ENCODE results near the gene CCDC107. TPM values are rescaled to one million over a fixed set of nuclear protein-coding genes. Genes with fewer than 3 reads are reported as not detected.

Gene CCDC107
- total and polyA plus RNA-seq, 2 of the 13 experiments (the other 11 are each of a cell fraction or from before 2014, with no cell fraction given): 7.1 to 15.2 TPM

DNA sequence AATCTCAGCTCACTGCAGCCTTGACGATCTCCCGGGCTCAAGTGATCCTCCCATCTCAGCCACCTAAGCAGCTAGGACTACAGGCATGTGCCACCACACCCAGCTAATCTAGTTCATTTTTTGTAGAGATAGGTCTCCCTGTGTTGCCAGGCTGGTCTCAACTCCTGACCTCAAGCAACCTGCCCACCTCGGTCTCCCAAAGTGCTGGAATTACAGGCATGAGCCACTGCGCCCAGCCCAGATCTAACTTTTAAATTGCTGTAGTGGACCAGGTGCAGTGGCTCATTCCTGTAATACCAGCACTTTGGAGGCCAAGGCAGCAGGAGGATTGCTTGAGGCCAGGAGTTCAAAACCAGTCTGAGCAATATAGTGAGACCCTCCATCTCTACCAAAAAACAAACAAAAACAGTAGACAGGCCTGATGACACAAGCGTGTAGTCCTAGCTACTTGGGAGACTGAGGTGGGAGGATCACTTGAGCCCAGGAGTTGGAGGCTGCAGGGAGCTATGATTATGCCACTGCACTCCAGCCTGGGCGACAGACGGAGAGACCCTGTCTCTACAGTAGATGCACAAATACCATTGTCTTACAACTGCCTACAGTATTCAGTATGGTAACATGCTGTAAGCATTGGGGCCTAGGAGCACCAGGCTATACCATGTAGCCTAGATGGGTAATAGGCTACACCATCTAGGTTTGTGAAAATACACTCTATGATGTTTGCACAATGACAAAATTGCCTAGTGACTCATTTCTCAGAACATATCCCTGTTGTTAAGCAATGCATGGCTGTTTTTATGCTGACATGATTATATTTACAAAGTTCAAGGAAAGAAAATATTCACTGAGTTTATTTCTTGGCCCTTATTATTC lies 5.9 kb upstream of the CCDC107 start (continued):
- TF ChIP-seq, protein P1, sequence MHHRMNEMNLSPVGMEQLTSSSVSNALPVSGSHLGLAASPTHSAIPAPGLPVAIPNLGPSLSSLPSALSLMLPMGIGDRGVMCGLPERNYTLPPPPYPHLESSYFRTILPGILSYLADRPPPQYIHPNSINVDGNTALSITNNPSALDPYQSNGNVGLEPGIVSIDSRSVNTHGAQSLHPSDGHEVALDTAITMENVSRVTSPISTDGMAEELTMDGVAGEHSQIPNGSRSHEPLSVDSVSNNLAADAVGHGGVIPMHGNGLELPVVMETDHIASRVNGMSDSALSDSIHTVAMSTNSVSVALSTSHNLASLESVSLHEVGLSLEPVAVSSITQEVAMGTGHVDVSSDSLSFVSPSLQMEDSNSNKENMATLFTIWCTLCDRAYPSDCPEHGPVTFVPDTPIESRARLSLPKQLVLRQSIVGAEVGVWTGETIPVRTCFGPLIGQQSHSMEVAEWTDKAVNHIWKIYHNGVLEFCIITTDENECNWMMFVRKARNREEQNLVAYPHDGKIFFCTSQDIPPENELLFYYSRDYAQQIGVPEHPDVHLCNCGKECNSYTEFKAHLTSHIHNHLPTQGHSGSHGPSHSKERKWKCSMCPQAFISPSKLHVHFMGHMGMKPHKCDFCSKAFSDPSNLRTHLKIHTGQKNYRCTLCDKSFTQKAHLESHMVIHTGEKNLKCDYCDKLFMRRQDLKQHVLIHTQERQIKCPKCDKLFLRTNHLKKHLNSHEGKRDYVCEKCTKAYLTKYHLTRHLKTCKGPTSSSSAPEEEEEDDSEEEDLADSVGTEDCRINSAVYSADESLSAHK (CRISPR knock-in tag; IDR thresholded peaks at IDR 0.05; ENCODE audit: borderline replicate concordance): no peak
- TF ChIP-seq ARNT (IDR thresholded peaks at IDR 0.05): no peak
- TF ChIP-seq ADNP (CRISPR knock-in tag; IDR thresholded peaks at IDR 0.05): no peak
- no peak for TF ChIP-seq MLLT10 (CRISPR knock-in tag; IDR thresholded peaks at IDR 0.05)
- TF ChIP-seq, protein P2, sequence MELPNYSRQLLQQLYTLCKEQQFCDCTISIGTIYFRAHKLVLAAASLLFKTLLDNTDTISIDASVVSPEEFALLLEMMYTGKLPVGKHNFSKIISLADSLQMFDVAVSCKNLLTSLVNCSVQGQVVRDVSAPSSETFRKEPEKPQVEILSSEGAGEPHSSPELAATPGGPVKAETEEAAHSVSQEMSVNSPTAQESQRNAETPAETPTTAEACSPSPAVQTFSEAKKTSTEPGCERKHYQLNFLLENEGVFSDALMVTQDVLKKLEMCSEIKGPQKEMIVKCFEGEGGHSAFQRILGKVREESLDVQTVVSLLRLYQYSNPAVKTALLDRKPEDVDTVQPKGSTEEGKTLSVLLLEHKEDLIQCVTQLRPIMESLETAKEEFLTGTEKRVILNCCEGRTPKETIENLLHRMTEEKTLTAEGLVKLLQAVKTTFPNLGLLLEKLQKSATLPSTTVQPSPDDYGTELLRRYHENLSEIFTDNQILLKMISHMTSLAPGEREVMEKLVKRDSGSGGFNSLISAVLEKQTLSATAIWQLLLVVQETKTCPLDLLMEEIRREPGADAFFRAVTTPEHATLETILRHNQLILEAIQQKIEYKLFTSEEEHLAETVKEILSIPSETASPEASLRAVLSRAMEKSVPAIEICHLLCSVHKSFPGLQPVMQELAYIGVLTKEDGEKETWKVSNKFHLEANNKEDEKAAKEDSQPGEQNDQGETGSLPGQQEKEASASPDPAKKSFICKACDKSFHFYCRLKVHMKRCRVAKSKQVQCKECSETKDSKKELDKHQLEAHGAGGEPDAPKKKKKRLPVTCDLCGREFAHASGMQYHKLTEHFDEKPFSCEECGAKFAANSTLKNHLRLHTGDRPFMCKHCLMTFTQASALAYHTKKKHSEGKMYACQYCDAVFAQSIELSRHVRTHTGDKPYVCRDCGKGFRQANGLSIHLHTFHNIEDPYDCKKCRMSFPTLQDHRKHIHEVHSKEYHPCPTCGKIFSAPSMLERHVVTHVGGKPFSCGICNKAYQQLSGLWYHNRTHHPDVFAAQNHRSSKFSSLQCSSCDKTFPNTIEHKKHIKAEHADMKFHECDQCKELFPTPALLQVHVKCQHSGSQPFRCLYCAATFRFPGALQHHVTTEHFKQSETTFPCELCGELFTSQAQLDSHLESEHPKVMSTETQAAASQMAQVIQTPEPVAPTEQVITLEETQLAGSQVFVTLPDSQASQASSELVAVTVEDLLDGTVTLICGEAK (IDR thresholded peaks at IDR 0.05): no peak
- TF ChIP-seq, protein P2 (CRISPR knock-in tag; IDR thresholded peaks at IDR 0.05): no peak
- TF ChIP-seq ZSCAN30 (CRISPR knock-in tag; IDR thresholded peaks at IDR 0.05): no peak
- peak; percentile 49 for TF ChIP-seq GATAD2A (CRISPR knock-in tag; IDR thresholded peaks at IDR 0.05)
- no peak for TF ChIP-seq ZNF816 (CRISPR knock-in tag; IDR thresholded peaks at IDR 0.05; ENCODE audit: borderline replicate concordance)
- TF ChIP-seq ZNF205 (CRISPR knock-in tag; IDR thresholded peaks at IDR 0.05): no peak
- no peak for TF ChIP-seq ZNF549 (CRISPR knock-in tag; IDR thresholded peaks at IDR 0.05)
- no peak for TF ChIP-seq FOXJ3 (CRISPR knock-in tag; IDR thresholded peaks at IDR 0.05; ENCODE audit: borderline replicate concordance)
- no peak for TF ChIP-seq CHCHD3 (CRISPR knock-in tag; IDR thresholded peaks at IDR 0.05)
- no peak for TF ChIP-seq HDAC1 (CRISPR knock-in tag; IDR thresholded peaks at IDR 0.05)
- no peak for TF ChIP-seq ZNF143 (CRISPR knock-in tag; IDR thresholded peaks at IDR 0.05)
- TF ChIP-seq RNF2 (conservative IDR thresholded peaks at IDR 0.05; ENCODE audit: low read depth): no peak
- TF ChIP-seq SRY (CRISPR knock-in tag; IDR thresholded peaks at IDR 0.05): no peak
- no peak for TF ChIP-seq MAF1 (CRISPR knock-in tag; IDR thresholded peaks at IDR 0.05; ENCODE audit: borderline replicate concordance)
